Esophagus muscularis mucosa (tissue), 4 donors: ENCODE data around the gene WNT8B.

Experiments used
- CTCF ChIP-seq, 3 experiments: fragments of 200-600 bp in 2 of 3; fragments of 450-650 bp in 1 of 3; sonication (generic) in 2 of 3; IDR thresholded peaks; one replicate each; pipeline ENCODE4 v1.5.1; 2017 to 2019; ENCODE audit warnings: antibody characterized with exemption in 3 of 3, mild to moderate bottlenecking in 2 of 3, moderate library complexity in 1 of 3
- EP300 ChIP-seq: sonication (generic); formaldehyde crosslinking; IDR thresholded peaks from one replicate; pipeline ENCODE4 v1.6.1; 2017; ENCODE audit warnings: antibody characterized with exemption
- POLR2A ChIP-seq: fragments of 450-650 bp; IDR thresholded peaks from one replicate; pipeline ENCODE4 v1.6.1; 2017; ENCODE audit warnings: antibody characterized with exemption, moderate library complexity, mild to moderate bottlenecking, low read depth
- POLR2AphosphoS5 ChIP-seq, 2 donors: sonication (generic); formaldehyde crosslinking; IDR thresholded peaks; one replicate each; pipeline ENCODE4 v1.6.1; 2017; ENCODE audit warnings: antibody characterized with exemption in 2 of 2

GRCh38 chr10:100446130-100446761 lies 16.6 kb upstream of the WNT8B start:
- TF ChIP-seq CTCF (IDR thresholded peaks at IDR 0.05), result no peak
- TF ChIP-seq EP300, result no peak
- no peak for TF ChIP-seq POLR2A
- TF ChIP-seq POLR2AphosphoS5 (IDR thresholded peaks at IDR 0.05), result no peak
